ENCODE data around the gene STAM. TPM values are rescaled to one million over a fixed set of nuclear protein-coding genes. Genes with fewer than 3 reads are reported as not detected.
"Not testable (repeated sequence)": the region's sequence is repeated elsewhere in the genome, so short reads cannot be mapped to it uniquely, and the experiment has no call there.

STAM gene
- total and polyA plus RNA-seq, 2 donors = 18.2 to 19.8 TPM

DNA sequence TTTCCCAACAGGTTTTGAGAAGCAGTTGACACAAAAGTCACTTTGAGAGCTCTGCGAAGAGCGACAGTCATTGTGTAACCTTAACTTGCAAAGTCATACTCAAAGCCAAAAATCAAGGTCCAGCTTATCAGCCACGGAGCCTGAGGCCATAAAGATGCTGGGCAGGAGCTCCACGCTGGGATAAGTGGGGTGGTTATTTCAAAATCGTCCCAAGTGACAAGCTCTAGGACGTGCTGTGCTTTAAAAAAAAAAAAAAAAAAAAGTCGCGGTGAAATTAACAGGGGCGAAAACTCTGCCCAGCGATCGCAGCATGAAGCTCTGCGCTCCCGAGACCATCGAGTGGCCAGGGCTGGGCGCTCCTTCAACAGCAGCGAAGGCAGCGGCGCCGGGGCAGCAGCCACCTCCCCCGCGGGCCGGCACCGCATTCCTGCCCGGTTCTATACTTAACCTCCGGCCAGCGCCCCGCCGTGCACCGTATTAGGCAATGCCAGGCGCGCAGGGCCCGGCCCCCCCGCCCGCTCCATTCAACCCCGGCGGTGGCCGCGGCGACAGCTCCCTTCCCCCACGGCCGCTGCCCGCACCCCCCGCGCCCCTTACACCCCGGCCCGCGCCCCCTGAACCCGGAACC is 27.4 kb upstream of the STAM start:
- H3K4me1 ChIP-seq (ENCODE audit: control insufficient read depth in 2 of 2, insufficient read depth in 2 of 2, low read length in 2 of 2) = peaks cover 3 to 10% of the 10 kb centered on the region in 2 donors
- H3K27ac ChIP-seq (ENCODE audit: low read depth in 1 of 2, low read length in 1 of 2) = no peak overlapping the region
- no peaks in the 10 kb centered on the region for H3K36me3 ChIP-seq (ENCODE audit: control insufficient read depth in 2 of 2, insufficient read depth in 2 of 2, low read length in 1 of 2)
- H3K9me3 ChIP-seq (ENCODE audit: control insufficient read depth in 2 of 2, insufficient read depth in 1 of 2, low read length in 1 of 2) = peaks cover 0 to 2% of the 10 kb centered on the region in 2 donors
- no peaks in the 10 kb centered on the region for H3K27me3 ChIP-seq (ENCODE audit: control insufficient read depth in 2 of 2, insufficient read depth in 1 of 2, low read length in 1 of 2)
- peak in 3 of 9 donors; percentile 1 to 9 (median 2) for DNase-seq (ENCODE audit: low read depth in 6 of 9, low spot score in 9 of 9)
- peak overlapping the region; percentile 63 to 82 for H3K4me3 ChIP-seq (ENCODE audit: low read length in 2 of 2)
- WGBS = 4% methylated on average over 48 of the region's 48 CpGs

DNA sequence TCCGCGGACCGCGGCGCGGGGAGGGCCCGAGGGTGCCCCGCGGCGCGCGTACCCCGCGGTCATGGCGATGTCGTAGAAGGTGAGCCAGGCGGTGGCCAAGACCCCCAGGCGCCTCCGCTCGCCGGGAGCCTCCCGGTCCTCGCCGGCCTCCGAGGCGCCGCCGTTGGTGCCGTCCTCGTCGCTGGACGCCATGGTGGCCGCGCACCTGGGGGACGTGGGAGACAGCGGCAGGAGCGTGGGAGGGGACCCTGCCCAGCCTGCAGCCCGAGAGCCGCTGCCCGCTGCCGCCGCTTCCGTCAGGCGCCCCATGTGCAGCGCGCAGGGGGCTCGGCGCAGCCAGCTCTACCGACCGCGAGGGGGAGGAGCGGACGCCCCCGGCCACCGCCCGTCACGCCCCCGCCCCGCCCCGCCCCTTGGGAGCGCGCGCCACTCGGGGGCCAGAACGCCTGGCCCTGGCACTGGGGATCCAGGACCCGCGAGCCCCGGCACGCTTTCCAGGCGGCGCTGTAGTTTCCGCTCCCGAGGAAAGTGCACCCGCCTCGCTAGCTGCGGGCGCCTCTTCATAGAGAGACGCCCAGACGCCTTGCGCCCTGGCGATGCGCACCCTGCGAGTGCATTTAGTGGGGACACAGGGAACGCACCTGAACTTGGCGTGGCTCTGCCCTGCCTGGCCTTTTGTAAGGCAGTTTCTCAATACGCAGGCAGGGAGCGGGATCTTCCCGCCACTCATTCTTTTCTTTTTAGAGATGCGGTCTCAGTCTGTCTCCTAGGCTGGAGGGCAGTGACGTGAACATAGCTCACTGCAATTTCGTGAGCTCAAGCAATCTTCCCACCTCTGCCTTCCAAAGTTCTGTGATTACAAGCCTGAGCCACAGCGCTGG is 26.7 kb upstream of the STAM start, which contains the start of gene HACD1:
HACD1 (minus strand) TSS at position 344 of the 881 bp plus-strand sequence; CDS start at position 309, 35 bp downstream.
- Histone ChIP-seq H3K9me3 (ENCODE audit: control insufficient read depth in 2 of 2, insufficient read depth in 1 of 2, low read length in 1 of 2) (peaks cover 0 to 2% of the 10 kb centered on the region in 2 donors), H3K4me3 (ENCODE audit: low read length in 2 of 2) (peak within 1 kb of the TSS; percentile 63 to 82), H3K27me3 (ENCODE audit: control insufficient read depth in 2 of 2, insufficient read depth in 1 of 2, low read length in 1 of 2) (no peaks in the 10 kb centered on the region), H3K36me3 (ENCODE audit: control insufficient read depth in 2 of 2, insufficient read depth in 2 of 2, low read length in 1 of 2) (no peaks in the 10 kb centered on the region), H3K4me1 (ENCODE audit: control insufficient read depth in 2 of 2, insufficient read depth in 2 of 2, low read length in 2 of 2) (peaks cover 3 to 10% of the 10 kb centered on the region in 2 donors), H3K27ac (ENCODE audit: low read depth in 1 of 2, low read length in 1 of 2) (peak within 1 kb of the TSS in 1 of 2 donors; percentile 32)
- under 1% methylated on average over 92 of the region's 92 CpGs for whole genome bisulfite sequencing
- DNase-seq (ENCODE audit: low read depth in 6 of 9, low spot score in 9 of 9) = peak in 8 of 9 donors; percentile 26 to 80 (median 58)

DNA sequence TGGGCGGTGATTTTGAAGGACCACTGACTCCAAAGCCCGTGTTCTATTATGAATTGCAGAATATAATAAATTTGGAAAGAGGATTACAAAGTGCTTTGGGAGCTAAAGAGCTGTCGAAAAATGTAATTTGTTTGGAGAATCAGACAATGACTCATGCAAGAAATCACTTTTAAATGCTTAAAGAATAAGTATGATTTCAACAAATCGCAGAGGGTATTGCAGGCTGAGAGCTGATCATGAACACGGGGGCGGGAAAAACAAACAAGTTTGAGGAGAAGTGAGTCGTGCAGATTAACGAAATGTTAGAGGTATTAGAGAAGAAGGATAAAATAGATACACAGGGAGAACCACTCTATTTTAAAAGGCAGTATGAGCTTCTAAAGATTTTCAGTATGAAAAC is 21.9 kb upstream of the STAM start:
- H3K9me3 ChIP-seq (ENCODE audit: control insufficient read depth in 2 of 2, insufficient read depth in 1 of 2, low read length in 1 of 2) = peaks cover 0 to 2% of the 10 kb centered on the region in 2 donors
- no peak for DNase-seq (ENCODE audit: low read depth in 6 of 9, low spot score in 9 of 9)
- 96% methylated on average over 8 of the region's 8 CpGs for WGBS

DNA sequence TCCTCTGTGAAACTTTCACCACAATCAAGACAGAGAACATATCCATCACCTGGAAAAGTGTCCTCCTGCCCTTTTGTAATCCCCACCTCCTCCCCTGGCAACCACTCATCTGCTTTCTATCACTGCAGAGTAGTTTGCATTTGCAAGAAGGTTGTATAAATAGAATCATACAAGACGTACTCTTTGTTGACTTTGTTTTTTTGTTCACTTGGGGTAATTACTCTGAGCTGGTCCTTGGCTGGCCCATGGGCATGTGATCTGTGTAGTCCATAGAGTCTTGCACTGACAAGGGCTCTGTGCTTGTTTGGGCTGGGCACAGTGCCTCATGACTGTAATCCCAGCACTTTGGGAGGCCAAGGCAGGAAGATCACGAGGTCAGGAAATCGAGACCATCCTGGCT is 19.0 kb upstream of the STAM start:
- H3K36me3 ChIP-seq (ENCODE audit: control insufficient read depth in 2 of 2, insufficient read depth in 2 of 2, low read length in 1 of 2) = no peaks in the 10 kb centered on the region
- no peak overlapping the region for H3K27ac ChIP-seq (ENCODE audit: low read depth in 1 of 2, low read length in 1 of 2)
- WGBS = 93% methylated on average over 3 of the region's 3 CpGs
- H3K4me3 ChIP-seq (ENCODE audit: low read length in 2 of 2) = no peak overlapping the region
- no peak for DNase-seq (ENCODE audit: low read depth in 6 of 9, low spot score in 9 of 9)
- no peaks in the 10 kb centered on the region for H3K4me1 ChIP-seq (ENCODE audit: control insufficient read depth in 2 of 2, insufficient read depth in 2 of 2, low read length in 2 of 2)
- peaks cover 0 to 1% of the 10 kb centered on the region in 2 donors for H3K9me3 ChIP-seq (ENCODE audit: control insufficient read depth in 2 of 2, insufficient read depth in 1 of 2, low read length in 1 of 2)
- H3K27me3 ChIP-seq (ENCODE audit: control insufficient read depth in 2 of 2, insufficient read depth in 1 of 2, low read length in 1 of 2) = no peaks in the 10 kb centered on the region

More for the DNA sequence above, 21.9 kb upstream of the STAM start:
- Histone ChIP-seq H3K4me1 (ENCODE audit: control insufficient read depth in 2 of 2, insufficient read depth in 2 of 2, low read length in 2 of 2) (peaks cover 3 to 6% of the 10 kb centered on the region in 2 donors), H3K36me3 (ENCODE audit: control insufficient read depth in 2 of 2, insufficient read depth in 2 of 2, low read length in 1 of 2) (no peaks in the 10 kb centered on the region), H3K27ac (ENCODE audit: low read depth in 1 of 2, low read length in 1 of 2) (no peak overlapping the region), H3K4me3 (ENCODE audit: low read length in 2 of 2) (no peak overlapping the region), H3K27me3 (ENCODE audit: control insufficient read depth in 2 of 2, insufficient read depth in 1 of 2, low read length in 1 of 2) (no peaks in the 10 kb centered on the region)

DNA sequence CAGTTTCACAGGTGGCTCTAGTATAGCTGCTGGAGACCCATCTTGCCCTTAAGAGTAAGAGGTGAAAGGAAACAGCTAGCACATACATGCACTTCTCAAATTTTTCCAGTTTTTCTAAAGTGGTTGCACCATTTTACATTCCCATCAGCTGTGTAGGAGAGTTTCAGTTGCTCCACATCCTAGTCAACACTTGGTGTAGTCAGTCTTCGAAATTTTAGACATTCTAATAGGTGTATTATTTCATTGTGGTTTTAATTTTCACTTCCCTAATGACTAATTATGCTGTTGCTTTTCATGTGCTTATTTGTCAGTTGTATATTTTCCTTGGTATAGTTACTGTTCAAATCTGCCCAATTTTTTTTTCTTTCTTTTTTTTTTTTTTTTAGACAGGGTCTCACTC is 17.3 kb upstream of the STAM start:
- Histone ChIP-seq H3K27me3 (ENCODE audit: control insufficient read depth in 2 of 2, insufficient read depth in 1 of 2, low read length in 1 of 2) (no peaks in the 10 kb centered on the region), H3K36me3 (ENCODE audit: control insufficient read depth in 2 of 2, insufficient read depth in 2 of 2, low read length in 1 of 2) (no peaks in the 10 kb centered on the region), H3K4me3 (ENCODE audit: low read length in 2 of 2) (no peak overlapping the region), H3K9me3 (ENCODE audit: control insufficient read depth in 2 of 2, insufficient read depth in 1 of 2, low read length in 1 of 2) (no peaks in the 10 kb centered on the region), H3K27ac (ENCODE audit: low read depth in 1 of 2, low read length in 1 of 2) (no peak overlapping the region), H3K4me1 (ENCODE audit: control insufficient read depth in 2 of 2, insufficient read depth in 2 of 2, low read length in 2 of 2) (no peaks in the 10 kb centered on the region)
- WGBS = 87% methylated on average over 1 of the region's 1 CpG
- DNase-seq (ENCODE audit: low read depth in 6 of 9, low spot score in 9 of 9) = no peak

DNA sequence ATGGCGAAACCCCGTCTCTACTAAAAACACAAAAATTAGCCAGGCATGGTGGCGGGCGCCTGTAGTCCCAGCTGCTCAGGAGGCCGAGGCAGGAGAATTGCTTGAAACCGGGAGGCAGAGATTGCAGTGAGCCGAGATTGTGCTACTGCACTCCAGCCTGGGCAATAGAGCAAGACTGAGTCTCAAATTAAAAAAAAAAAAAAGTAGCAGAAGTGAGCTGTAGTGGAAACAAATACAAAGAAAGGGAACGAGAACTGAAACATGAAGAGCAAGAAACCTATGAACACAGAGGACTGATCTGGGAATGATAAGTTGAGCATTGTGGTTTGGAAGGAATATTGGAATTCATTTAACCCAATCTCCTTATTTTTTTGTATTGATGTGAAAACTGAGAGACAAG is 11.4 kb upstream of the STAM start:
- not testable (repeated sequence) for H3K27ac ChIP-seq (ENCODE audit: low read depth in 1 of 2, low read length in 1 of 2); H3K27me3 ChIP-seq (ENCODE audit: control insufficient read depth in 2 of 2, insufficient read depth in 1 of 2, low read length in 1 of 2); H3K4me3 ChIP-seq (ENCODE audit: low read length in 2 of 2); H3K4me1 ChIP-seq (ENCODE audit: control insufficient read depth in 2 of 2, insufficient read depth in 2 of 2, low read length in 2 of 2); H3K36me3 ChIP-seq (ENCODE audit: control insufficient read depth in 2 of 2, insufficient read depth in 2 of 2, low read length in 1 of 2); H3K9me3 ChIP-seq (ENCODE audit: control insufficient read depth in 2 of 2, insufficient read depth in 1 of 2, low read length in 1 of 2); DNase-seq (ENCODE audit: low read depth in 6 of 9, low spot score in 9 of 9)
- 96% methylated on average over 8 of the region's 8 CpGs for WGBS

DNA sequence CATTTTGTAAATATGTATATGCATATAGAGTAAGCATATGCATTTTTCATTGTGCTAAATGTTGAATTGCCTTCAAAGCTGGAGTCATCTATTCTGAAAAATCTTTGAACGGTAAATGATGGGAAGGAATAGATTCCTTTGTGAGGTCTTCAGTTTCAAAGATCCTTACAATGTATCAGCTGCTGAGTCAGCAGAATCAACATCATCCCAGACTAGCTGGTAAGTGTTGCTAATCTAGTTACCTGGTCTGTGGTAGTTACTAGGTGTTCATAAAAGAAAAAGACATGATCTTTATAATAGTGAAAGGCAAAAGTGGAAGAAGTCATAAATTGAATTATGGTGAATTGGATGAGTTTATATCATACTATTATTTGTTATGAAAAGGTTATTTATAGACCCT is 10.6 kb upstream of the STAM start:
- H3K27me3 ChIP-seq (ENCODE audit: control insufficient read depth in 2 of 2, insufficient read depth in 1 of 2, low read length in 1 of 2) = no peaks in the 10 kb centered on the region
- 99% methylated on average over 1 of the region's 1 CpG for WGBS
- no peak overlapping the region for H3K27ac ChIP-seq (ENCODE audit: low read depth in 1 of 2, low read length in 1 of 2)
- DNase-seq (ENCODE audit: low read depth in 6 of 9, low spot score in 9 of 9) = no peak
- no peaks in the 10 kb centered on the region for H3K4me1 ChIP-seq (ENCODE audit: control insufficient read depth in 2 of 2, insufficient read depth in 2 of 2, low read length in 2 of 2)
- H3K9me3 ChIP-seq (ENCODE audit: control insufficient read depth in 2 of 2, insufficient read depth in 1 of 2, low read length in 1 of 2) = no peaks in the 10 kb centered on the region
- H3K4me3 ChIP-seq (ENCODE audit: low read length in 2 of 2) = no peak overlapping the region
- no peaks in the 10 kb centered on the region for H3K36me3 ChIP-seq (ENCODE audit: control insufficient read depth in 2 of 2, insufficient read depth in 2 of 2, low read length in 1 of 2)

DNA sequence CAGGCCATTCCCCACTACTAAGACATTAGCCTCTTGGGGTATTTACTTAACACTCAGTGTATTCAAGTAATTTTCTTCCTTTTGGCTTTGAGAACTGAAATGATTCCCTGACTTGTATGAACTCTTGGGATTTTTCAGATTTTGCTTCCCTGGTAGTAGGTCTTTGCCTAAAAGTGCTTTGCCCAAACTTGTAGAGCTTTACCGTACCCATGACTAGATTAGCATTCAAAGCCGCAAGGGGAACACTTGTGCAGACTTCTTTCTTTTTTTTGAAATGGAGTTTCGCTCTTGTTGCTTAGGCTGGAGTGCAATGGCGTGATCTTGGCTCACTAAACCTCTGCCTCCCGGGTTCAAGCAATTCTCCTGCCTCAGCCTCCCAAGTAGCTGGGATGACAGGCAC is 6.1 kb upstream of the STAM start:
- no peak overlapping the region for H3K4me3 ChIP-seq (ENCODE audit: low read length in 2 of 2)
- 95% methylated on average over 5 of the region's 5 CpGs for WGBS
- no peak for DNase-seq (ENCODE audit: low read depth in 6 of 9, low spot score in 9 of 9)
- H3K27me3 ChIP-seq (ENCODE audit: control insufficient read depth in 2 of 2, insufficient read depth in 1 of 2, low read length in 1 of 2) = no peaks in the 10 kb centered on the region
- no peak overlapping the region for H3K27ac ChIP-seq (ENCODE audit: low read depth in 1 of 2, low read length in 1 of 2)
- peaks cover 0 to 3% of the 10 kb centered on the region in 2 donors for H3K4me1 ChIP-seq (ENCODE audit: control insufficient read depth in 2 of 2, insufficient read depth in 2 of 2, low read length in 2 of 2)
- no peaks in the 10 kb centered on the region for H3K36me3 ChIP-seq (ENCODE audit: control insufficient read depth in 2 of 2, insufficient read depth in 2 of 2, low read length in 1 of 2)
- no peaks in the 10 kb centered on the region for H3K9me3 ChIP-seq (ENCODE audit: control insufficient read depth in 2 of 2, insufficient read depth in 1 of 2, low read length in 1 of 2)

DNA sequence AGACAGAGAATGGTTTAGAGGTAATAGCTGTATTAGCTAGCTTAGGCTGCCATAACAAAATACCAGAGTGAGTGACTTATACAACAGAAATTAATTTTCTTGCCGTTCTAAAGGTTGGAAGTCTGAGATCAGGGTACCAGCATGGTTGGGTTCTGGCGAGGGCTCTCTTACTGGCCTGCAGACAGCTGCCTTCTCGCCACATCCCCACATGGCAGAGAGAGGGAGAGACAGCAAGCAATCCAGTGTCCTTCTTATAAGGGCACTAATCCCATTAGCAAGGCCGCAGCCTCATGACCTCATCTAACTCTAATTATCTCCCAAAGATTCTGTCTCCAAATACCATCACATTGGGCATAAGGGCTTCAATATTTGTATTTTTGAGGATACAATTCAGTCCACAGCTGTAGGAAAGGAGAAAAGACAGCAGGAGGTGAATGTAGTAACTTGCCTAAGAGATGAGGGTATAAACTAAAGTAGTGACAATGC is 3.6 kb upstream of the STAM start:
- Histone ChIP-seq H3K4me1 (ENCODE audit: control insufficient read depth in 2 of 2, insufficient read depth in 2 of 2, low read length in 2 of 2) (peaks cover 2 to 9% of the 10 kb centered on the region in 2 donors), H3K36me3 (ENCODE audit: control insufficient read depth in 2 of 2, insufficient read depth in 2 of 2, low read length in 1 of 2) (no peaks in the 10 kb centered on the region), H3K4me3 (ENCODE audit: low read length in 2 of 2) (no peak overlapping the region), H3K27ac (ENCODE audit: low read depth in 1 of 2, low read length in 1 of 2) (no peak overlapping the region), H3K9me3 (ENCODE audit: control insufficient read depth in 2 of 2, insufficient read depth in 1 of 2, low read length in 1 of 2) (no peaks in the 10 kb centered on the region), H3K27me3 (ENCODE audit: control insufficient read depth in 2 of 2, insufficient read depth in 1 of 2, low read length in 1 of 2) (no peaks in the 10 kb centered on the region)
- 97% methylated on average over 4 of the region's 4 CpGs for WGBS
- no peak for DNase-seq (ENCODE audit: low read depth in 6 of 9, low spot score in 9 of 9)

Data from thymus (tissue), 11 donors.